WERI-Rb-1 (cell line): Measurements from ENCODE around the gene BNC2.
"Not testable (repeated sequence)": the region's sequence is repeated elsewhere in the genome, so short reads cannot be mapped to it uniquely, and the experiment has no call there.

ENCODE experiments used
- DNase-seq: peaks from one replicate; pipeline ENCODE4 v3.0.0-alpha.2; 2020
- H3K27ac ChIP-seq: fragments of 250-450 bp; sonication (Bioruptor Pico); 2 replicates; pipeline ENCODE4 v1.5.1; 2020; ENCODE audit warnings: mild to moderate bottlenecking, moderate library complexity
- H3K27me3 ChIP-seq: fragments of 250-450 bp; sonication (Bioruptor Pico); 2 replicates; pipeline ENCODE4 v1.5.1; 2021; ENCODE audit warnings: mild to moderate bottlenecking, low read depth, moderate library complexity; ENCODE audit not compliant: insufficient read depth, severe bottlenecking
- H3K36me3 ChIP-seq: fragments of 250-450 bp; sonication (Bioruptor Pico); 2 replicates; pipeline ENCODE4 v1.5.1; 2020; ENCODE audit warnings: mild to moderate bottlenecking, moderate library complexity
- H3K4me3 ChIP-seq: 2 replicates; pipeline ENCODE4 v1.5.1; 2011; ENCODE audit warnings: low read depth, mild to moderate bottlenecking, control low read depth, low read length
- H3K9me3 ChIP-seq: fragments of 250-450 bp; sonication (Bioruptor Pico); 2 replicates; pipeline ENCODE4 v1.5.1; 2021; ENCODE audit warnings: mild to moderate bottlenecking, moderate library complexity; ENCODE audit not compliant: severe bottlenecking
- CTCF ChIP-seq: IDR thresholded peaks from 2 replicates; pipeline ENCODE4 v1.5.1; 2011; ENCODE audit warnings: low read depth, mild to moderate bottlenecking, control low read depth, inconsistent platforms, low read length

The BNC2 gene

GRCh38 chr9:16884952-16885513 lies 14.6 kb upstream of the BNC2 start:
- Histone ChIP-seq H3K27me3 (no peaks in the 10 kb centered on the region), H3K27ac (no peak overlapping the region), H3K36me3 (no peaks in the 10 kb centered on the region), H3K4me3 (no peak overlapping the region), H3K9me3 (no peaks in the 10 kb centered on the region)
- no peak for DNase-seq
- no peak for TF ChIP-seq CTCF

- DNase-seq: no peak
- Histone ChIP-seq H3K9me3 (no peaks in the 10 kb centered on the region), H3K27me3 (no peaks in the 10 kb centered on the region), H3K36me3 (no peaks in the 10 kb centered on the region), H3K27ac (no peak overlapping the region), H3K4me3 (no peak overlapping the region)
- TF ChIP-seq CTCF: no peak
Measured at GRCh38 chr9:16884373-16884772, 13.9 kb upstream of the BNC2 start.

- no peak overlapping the region for H3K27ac ChIP-seq
- no peak overlapping the region for H3K4me3 ChIP-seq
- no peaks in the 10 kb centered on the region for H3K27me3 ChIP-seq
- no peaks in the 10 kb centered on the region for H3K36me3 ChIP-seq
- H3K9me3 ChIP-seq: no peaks in the 10 kb centered on the region
- DNase-seq: no peak
- no peak for TF ChIP-seq CTCF
Measured at GRCh38 chr9:16883586-16883985, 13.1 kb upstream of the BNC2 start.

GRCh38 chr9:16882440-16882839 lies 12.0 kb upstream of the BNC2 start:
- not testable (repeated sequence) for DNase-seq, H3K9me3 ChIP-seq, H3K4me3 ChIP-seq, H3K27me3 ChIP-seq, H3K27ac ChIP-seq, H3K36me3 ChIP-seq

- no peak overlapping the region for H3K27ac ChIP-seq
- no peak for TF ChIP-seq CTCF
Measured at GRCh38 chr9:16879416-16879815, 8.9 kb upstream of the BNC2 start.

GRCh38 chr9:16877256-16877655 lies 6.8 kb upstream of the BNC2 start:
- TF ChIP-seq CTCF: no peak
- no peak for DNase-seq

More at GRCh38 chr9:16879416-16879815, 8.9 kb upstream of the BNC2 start:
- Histone ChIP-seq H3K27me3 (no peaks in the 10 kb centered on the region), H3K36me3 (no peaks in the 10 kb centered on the region), H3K4me3 (no peak overlapping the region), H3K9me3 (no peaks in the 10 kb centered on the region)
- no peak for DNase-seq

More at GRCh38 chr9:16877256-16877655, 6.8 kb upstream of the BNC2 start:
- H3K27me3 ChIP-seq: no peaks in the 10 kb centered on the region
- no peak overlapping the region for H3K27ac ChIP-seq
- H3K36me3 ChIP-seq: no peaks in the 10 kb centered on the region
- H3K4me3 ChIP-seq: no peak overlapping the region
- H3K9me3 ChIP-seq: no peaks in the 10 kb centered on the region
